HG03097 (cell line): ENCODE measurements around the gene LGALS7B.
"Not testable (repeated sequence)": the region's sequence is repeated elsewhere in the genome, so short reads cannot be mapped to it uniquely, and the experiment has no call there.

Experiments used
- ATAC-seq: cut with Tn5 transposase; IDR thresholded peaks from one replicate; pipeline ENCODE4 v1.9.1; 2021; ENCODE audit not compliant: unreplicated experiment, low FRiP score

The LGALS7B gene

DNA sequence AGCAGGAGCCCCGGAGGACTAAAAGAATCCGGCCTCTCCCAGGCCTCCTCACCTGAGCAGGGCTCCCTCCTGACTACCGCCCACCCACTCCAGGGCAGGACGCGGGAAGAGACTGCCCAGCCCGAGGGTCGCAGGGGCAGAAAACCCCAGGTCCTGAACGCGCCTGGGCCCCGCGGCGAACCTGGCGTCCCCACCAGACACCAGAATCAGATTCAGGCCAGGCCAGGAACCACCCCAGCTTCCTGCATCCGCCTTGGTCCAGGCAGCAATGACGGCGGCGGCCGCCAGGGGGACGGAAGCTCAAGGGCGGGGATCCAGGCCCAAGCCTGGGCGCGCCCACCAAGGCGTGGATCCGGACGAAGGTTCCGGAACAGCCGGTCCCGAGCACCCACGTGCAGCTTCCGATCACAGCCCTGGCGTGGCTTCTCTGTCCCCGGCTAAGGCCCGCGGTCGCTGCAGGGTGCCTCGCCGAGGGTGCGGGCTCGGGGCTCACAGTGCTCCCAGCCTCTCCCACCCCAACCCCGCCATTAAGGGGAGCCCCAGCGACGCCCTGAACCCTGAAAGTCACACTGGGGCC, 19.3 kb upstream of the LGALS7B start:
- ATAC-seq = no peak

DNA sequence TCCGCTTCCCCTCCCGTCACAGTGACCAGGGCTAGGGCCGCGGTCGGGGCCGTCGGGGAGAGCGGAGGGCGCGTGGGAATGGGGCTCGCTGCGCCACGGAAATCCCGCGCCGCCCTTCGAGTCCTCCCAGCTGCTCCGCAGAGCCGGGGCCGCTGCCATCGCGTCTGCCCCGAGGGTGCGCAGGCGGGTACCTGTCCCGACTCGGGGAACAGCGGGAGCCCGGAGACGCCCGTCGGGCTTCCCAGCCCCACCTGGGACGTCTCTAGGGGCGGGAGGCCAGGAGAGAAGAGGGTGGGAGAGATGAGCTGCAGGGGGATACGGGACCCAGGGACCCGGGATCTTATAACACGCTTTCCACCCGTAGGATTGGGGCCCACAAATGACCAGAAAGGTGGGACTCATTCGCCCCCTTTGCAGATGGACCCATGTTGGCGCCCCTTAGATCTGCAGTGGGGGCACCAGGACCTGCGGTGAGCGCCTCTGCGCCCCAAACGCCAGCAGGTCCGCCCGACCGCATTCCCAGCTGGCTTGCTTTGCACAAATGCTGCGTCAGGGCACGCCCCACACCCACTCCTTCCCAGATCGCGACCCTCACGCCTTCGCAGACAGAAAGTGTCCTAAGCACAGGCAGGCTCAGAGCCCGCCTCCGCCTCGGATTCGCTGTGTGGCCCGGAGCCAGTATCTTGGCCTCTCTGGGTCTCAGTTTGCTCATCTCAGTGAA, 18.6 kb upstream of the LGALS7B start:
- ATAC-seq = not testable (repeated sequence)

DNA sequence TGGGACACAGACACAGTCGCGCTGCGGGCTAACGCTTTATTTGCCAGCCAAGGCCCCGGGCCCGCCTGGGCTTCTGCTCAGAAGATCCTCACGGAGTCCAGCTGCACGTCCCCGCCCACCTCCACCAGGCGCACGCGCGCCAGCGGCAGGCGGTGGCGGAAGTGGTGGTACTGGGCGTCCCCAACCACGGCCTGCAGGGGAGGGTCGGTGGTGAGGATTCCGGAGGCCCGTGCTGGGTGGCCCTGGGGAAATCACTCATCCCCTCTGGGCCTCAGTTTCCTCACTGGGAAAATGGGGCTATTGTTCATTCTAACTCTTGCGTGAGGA, 18.1 kb upstream of the LGALS7B start:
- ATAC-seq = not testable (repeated sequence)

GRCh38 chr19:38771569-38771968, 17.4 kb upstream of the LGALS7B start:
- ATAC-seq = not testable (repeated sequence)

DNA sequence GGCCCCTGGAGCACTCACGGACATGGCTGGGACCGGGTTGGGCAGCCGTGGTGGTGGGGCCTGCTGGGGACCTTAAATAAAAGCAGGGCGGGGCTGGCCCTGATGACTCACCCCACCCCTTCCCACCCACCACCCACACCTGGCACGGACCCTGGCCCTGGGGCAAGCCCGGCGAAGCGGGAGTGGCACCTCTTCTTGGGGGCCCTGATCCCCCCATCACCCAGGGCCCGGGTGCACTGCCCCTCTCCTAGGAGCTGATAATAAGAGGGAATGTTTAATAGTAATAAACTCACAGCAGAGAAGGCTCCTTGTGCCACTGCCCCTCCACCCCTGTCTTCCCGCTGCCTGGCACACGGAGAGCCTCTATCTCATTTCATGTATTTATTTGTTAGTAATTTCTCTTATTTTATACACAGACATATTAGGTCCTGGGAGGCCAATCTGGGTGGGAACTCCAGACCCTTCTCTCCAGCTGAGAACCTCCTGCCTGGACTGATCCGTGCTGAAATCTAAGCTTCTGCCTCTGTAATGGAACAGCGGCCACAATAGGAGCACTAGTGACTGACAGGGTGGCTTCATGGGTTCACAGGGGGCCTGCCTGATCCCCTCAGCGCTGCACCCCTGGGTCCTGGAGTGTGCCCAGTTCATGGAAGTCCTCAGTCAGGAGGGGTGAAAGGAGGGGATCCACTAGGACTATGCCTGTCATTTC, 15.4 kb upstream of the LGALS7B start, which contains the start of gene LGALS7:
LGALS7 (minus strand) TSS at position 49 of the 709 bp plus-strand sequence; CDS start at position 24, 25 bp downstream.
- ATAC-seq = no peak

DNA sequence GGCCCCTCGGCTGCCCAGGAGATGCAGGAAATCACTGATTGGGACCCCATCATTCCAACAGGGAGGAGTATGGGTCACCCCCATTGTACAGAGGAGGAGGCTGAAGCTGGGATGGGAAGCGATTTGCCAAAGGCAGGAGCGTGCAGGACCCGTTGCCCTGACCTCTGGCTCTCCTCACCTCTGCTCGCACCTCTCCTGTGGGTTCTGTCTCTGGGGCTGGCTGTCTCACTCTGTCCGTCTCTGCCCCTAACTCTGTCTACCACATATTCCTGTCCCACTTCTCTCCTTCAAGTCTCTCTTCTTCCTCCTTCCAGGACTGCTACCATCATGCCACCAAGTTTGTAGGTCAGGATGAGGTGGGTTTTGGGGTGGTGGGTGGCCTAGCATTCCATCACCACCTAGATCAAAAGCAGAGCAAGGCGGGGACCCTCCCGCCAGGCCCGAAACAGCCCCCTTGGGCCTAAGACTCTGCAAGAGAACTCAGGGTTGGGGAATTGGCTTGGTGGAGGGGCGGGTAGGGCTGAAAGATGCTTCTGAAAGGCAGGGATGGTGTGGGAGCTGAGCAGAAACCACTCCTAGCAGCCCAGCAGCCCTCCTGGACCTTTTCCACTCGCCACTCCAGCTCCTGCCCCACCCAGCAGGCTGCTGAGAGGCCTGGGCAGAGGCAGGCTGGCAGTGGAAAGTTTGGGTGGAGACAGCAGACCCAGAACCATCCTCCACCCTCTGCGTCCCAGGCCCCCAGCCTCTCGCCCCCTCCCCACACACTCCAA, 14.6 kb upstream of the LGALS7B start:
- no peak for ATAC-seq

GRCh38 chr19:38778733-38779132, 10.3 kb upstream of the LGALS7B start:
- ATAC-seq = no peak

DNA sequence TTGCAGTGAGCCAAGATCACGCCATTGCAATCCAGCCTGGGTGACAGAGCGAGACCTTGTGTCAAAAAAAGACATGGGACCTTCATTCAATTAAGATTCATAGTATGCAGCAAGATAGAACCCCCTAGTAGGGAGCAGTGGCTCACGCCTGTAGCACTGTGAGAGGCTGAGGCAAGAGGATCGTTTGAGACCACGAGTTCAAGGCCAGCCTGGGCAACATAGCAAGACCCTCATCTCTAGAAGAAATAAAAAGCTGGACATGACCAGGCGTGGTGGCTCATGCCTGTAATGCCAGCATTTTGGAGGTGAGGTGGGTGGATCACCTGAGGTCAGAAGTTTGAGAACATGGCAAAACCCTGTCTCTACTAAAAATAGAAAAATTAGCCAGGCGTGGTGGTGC, 8.6 kb upstream of the LGALS7B start:
- no peak for ATAC-seq

DNA sequence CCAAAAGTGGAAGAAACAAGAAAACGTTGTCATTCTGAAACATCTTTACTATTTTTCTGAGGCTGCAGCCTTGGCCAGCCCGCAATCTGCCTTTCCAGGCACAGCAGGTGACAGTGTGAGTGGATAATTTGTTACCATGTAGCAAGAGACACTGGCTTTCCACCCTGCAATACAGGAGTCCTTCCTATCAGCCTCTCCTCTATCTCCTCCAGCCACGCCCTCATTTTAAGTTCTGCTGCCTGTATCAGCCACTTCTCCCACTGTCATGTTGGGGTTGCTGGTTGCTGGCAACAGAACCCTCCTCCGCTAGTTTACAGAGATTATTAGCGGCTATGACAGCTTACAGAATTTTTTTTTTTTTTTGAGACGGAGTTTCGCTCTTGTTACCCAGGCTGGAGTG, 7.9 kb upstream of the LGALS7B start:
- ATAC-seq = no peak

GRCh38 chr19:38782212-38782611, 6.8 kb upstream of the LGALS7B start:
- not testable (repeated sequence) for ATAC-seq

DNA sequence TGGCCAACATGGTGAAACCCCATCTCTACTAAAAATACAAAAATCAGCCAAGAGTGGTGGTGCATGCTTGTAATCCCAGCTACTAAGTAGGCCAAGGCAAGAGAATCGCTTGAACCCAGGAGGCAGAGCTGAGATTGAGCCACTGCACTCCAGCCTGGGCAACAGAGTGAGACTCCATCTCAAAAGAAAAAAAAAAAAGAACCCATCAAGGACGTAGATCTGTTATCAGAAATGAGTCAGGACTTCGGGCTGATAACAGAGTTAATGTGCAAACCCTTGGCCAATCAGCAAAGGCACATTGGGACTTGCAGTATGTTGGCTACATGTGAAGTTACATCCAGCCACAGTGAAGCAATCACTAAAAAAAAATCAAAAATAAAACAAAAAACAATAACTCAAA, 4.8 kb upstream of the LGALS7B start:
- no peak for ATAC-seq

DNA sequence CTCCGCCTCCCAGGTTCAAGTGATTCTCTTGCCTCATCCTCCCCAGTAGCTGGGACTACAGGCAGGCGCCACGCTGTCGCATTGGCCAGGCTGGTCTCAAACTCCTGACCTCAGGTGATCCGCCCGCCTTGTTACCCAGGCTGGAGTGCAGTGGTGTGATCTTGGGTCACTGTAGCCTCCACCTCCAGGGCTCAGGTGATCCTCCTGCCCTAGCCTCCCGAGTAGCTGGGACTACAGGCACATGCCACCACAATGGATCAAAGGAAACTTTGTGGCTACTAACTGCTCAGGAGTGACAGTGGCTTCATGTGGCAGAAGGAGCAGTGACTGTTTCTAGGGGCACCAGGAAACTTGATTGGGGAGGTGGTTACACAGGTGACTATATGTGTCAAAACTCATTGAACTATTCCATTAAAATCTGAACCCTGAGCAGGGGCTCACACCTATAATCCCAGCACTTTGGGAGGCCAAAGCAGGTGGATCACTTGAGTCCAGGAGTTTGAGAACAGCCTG, 3.8 kb upstream of the LGALS7B start:
- no peak for ATAC-seq

DNA sequence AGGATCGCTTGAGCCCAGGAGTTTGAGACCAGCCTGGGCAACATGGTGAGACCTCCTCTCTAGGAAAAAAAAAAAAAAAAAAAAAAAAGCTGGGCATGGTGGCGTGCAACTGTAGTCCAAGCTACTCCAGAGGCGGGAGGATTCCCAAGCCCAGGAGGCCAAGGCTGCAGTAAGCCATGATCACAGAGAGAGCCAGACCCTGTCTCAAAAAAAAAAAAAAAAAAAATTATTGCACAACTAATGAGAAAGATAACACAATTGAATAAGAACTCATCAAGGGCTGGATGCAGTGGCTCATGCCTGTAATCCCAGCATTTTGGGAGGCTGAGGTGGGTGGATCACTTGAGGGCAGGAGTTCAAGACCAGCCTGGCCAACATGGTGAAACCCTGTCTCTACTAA, 2.9 kb upstream of the LGALS7B start:
- not testable (repeated sequence) for ATAC-seq

DNA sequence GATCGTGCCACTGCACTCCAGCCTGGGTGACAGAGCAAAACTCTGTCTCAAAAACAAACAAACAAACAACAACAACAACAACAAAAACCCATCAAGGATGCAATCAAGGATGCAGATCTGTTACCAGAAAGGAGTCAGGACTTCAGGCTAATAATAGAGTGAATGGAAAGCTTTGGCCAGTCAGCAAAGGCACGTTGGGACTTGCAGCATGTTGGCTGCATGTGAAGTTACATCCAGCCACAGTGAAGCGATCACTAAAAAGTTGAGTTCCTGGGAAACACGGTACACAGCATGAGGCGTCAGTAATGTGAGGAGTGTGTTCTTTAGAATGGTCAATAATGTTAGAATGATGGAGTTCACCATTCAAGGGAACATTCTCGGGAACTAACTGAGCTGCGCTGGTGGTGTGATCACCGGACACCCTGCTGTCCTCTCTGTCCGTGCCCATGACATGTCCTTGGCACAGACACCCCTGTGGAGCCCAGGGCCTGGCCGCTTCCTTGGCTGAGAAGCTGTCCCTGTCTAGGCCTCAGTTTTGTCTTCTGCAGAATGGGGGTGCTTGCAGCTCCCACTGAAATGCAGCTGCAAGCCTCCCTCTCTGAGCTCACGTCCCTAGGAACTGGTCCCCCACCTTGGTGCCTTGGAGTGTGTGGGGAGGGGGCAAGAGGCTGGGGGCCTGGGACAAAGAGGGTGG, 2.3 kb upstream of the LGALS7B start:
- ATAC-seq = no peak

DNA sequence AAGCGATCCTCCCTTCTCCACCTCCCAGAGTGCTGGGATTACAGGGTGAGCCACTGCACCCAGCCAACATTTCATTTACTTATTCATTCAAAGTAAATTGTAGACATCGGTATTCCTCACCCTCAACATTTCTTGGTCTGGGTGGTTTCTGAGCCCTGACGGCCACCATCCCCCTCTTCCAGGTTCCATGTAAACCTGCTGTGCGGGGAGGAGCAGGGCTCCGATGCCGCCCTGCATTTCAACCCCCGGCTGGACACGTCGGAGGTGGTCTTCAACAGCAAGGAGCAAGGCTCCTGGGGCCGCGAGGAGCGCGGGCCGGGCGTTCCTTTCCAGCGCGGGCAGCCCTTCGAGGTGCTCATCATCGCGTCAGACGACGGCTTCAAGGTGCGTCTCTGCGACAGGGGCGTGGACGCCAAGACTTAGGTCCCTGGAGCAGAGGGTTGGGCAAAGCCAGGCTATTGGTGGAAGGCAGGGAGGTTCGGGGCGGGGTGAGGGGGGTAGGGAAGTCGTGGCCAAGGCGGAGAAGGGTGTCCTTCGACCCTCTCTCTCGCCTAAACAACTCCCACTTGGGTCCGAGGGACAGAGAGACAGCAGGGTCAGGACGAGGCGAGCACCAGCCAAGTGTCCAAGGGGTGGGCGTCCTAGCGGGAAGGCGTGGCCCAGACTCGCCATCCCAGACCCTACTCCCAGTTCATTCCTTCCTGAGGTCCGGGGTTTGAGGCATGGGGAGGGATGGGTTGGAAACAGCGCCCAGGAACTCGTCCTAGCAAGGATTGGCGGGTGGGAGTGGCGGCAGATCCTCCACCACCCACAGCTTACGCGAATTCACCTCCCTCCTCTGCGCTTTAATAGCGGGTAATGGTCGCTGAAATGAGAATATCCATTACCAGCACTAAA, 1.8 kb downstream of the LGALS7B start:
- not testable (repeated sequence) for ATAC-seq

GRCh38 chr19:38791451-38792064, 2.6 kb downstream of the LGALS7B start:
- not testable (repeated sequence) for ATAC-seq

GRCh38 chr19:38792250-38793111, 3.5 kb downstream of the LGALS7B start:
- no peak for ATAC-seq

DNA sequence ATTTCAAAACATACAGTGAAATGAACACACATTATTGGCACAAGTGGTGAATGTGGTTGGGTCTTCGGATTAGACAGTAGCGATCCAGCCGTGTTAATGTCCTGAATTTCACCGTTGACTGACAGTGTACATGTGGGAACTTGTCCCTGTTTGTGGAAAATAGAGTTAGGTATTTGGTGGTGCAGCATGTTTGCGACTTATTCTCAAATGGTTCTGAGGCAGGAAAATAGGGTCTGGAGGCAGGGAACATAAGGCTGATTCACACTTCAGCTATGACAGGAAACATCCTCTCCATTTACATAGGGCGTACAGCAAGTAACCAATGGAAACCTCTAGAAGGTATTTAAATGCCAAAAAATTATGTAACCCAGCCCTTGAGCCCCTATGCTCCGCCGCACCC, 4.2 kb downstream of the LGALS7B start:
- no peak for ATAC-seq
